GM13977 (cell line): ENCODE results near the gene OSBPL2.

Experiments used
- DNase-seq: peaks from one replicate; pipeline ENCODE4 v3.0.0; 2012; ENCODE audit warnings: low spot score
- in situ Hi-C: fragments of 300-500 bp; cut with MboI; formaldehyde crosslinking; loops from one replicate; pipeline ENCODE4 v1.12.0; 2022; ENCODE audit warnings: low sequenced_read_pairs, low pct_unique_long_range_greater_than_20kb, mixed read lengths, inconsistent platforms; ENCODE audit not compliant: unreplicated experiment
- TF ChIP-seq, protein P1 (sequence below): IDR thresholded peaks from 2 replicates; pipeline ENCODE4 v1.5.1; 2012; ENCODE audit warnings: mild to moderate bottlenecking, control low read depth; ENCODE audit not compliant: insufficient read depth; ENCODE audit errors: extremely low read depth, missing control alignments

The OSBPL2 gene

DNA sequence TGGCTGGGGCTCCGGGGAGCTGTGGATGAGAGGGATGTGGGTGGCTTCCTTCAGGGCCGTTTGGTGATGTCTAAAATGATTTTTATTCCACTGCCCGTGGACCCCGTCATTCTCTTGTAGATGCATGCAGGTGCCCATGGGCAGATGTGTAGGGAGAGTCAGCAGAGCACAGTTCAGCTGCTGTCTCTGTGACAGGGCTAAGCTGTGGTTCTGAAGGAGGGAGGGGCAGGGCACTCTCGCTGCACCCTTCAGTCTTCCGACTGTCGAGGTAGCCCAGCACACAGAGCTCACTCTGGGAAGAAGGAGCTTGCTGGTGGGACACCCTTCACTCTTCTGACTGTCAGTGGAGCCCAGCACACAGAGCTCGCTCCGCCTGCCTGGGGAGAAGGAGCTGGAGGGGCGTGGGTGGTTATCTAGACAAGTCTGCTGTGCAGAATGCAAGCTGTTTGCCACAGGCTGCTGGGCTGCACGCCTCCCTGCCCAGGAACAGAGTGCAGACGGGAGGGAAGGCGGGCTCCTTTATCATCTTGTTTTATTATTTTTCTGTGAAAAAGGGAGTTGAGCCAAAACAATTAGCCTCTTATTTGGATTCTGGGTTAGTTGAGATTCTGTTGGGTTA lies 36.1 kb downstream of the OSBPL2 start:
- DNase-seq = no peak
- TF ChIP-seq, protein P1, sequence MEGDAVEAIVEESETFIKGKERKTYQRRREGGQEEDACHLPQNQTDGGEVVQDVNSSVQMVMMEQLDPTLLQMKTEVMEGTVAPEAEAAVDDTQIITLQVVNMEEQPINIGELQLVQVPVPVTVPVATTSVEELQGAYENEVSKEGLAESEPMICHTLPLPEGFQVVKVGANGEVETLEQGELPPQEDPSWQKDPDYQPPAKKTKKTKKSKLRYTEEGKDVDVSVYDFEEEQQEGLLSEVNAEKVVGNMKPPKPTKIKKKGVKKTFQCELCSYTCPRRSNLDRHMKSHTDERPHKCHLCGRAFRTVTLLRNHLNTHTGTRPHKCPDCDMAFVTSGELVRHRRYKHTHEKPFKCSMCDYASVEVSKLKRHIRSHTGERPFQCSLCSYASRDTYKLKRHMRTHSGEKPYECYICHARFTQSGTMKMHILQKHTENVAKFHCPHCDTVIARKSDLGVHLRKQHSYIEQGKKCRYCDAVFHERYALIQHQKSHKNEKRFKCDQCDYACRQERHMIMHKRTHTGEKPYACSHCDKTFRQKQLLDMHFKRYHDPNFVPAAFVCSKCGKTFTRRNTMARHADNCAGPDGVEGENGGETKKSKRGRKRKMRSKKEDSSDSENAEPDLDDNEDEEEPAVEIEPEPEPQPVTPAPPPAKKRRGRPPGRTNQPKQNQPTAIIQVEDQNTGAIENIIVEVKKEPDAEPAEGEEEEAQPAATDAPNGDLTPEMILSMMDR = no peak
- in situ Hi-C loops = no loop called here

DNA sequence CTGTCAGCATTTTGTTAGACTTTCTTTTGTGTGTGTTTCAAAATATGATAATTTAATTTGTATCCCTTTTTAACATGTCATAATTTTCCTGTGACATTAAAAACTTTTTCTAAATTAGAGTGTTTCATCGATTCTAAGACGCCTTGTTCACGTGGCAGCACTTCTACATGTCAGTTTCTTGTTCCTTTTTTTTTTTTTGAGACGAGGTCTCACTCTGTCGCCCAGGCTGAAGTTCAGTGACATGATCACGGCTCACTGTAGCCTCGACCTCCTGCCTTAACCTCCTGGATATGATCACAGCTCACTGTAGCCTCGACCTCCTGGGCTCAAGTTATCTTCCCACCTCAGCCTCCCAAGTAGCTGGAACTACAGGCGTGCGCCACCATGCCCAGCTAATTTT lies 36.9 kb downstream of the OSBPL2 start:
- no peak for DNase-seq
- TF ChIP-seq, protein P1 = no peak
- in situ Hi-C loops = no loop called here

DNA sequence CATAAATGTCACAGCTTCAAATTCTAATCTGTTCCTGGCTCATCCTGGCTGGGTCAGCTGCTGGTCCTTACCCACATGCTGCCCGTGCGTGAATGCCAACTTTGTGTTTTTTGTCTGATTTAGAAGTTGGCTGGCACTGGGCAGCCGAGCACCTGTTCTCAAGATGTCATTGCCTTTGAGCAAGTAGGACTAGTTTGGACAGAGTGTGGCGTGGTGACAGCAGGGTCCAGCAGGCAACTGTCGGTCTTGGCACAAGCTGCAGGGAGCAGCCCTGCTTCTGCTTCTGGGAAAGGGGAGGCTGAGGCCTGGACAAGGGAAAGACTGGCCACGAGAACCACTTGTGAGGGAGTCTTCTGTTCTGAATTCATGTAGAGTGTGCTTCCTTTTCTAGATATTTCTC lies 38.1 kb downstream of the OSBPL2 start:
- in situ Hi-C loops = no loop called here
- no peak for DNase-seq
- TF ChIP-seq, protein P1 = no peak

DNA sequence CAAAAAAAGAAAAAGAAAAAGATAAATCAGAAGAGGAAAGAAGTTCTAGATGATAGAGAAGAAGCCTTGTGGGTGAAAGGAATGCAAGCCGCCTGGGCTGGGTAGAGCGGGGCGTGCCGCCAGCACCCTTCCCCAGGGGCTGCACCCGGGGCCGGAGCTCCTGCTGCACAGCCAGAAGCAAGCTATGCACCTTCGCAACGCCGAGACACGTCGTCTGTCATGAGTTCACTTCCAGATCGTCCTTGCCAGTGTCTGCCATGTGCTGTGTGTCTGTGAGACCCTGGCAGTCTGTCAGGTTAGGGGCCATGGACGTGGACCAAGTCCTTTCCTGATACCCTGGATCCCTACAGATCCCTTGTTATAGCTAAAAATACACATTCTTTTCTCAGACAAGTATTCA lies 38.9 kb downstream of the OSBPL2 start:
- TF ChIP-seq, protein P1 = no peak
- DNase-seq = no peak
- in situ Hi-C loops = no loop called here

DNA sequence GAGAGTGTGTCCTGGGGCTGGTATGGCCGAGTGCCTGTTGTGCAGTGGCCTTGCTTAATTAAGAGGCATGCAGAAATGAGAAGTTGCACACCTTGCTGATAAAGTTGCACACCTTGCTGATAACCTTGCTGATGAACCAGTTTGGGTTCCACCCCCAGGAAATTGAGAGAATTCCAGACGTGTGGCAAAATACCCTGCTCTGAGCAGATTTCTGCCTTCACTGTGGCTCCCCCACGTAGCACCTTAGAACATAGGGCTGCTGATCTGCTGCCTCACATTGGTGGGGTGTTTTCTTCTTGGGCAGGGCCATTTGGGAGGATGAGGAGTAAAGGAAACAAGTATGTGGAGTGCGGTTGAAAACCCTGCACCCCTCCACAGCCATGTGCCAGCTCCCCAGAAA lies 42.0 kb downstream of the OSBPL2 start:
- in situ Hi-C loops = no loop called here
- TF ChIP-seq, protein P1 = no peak
- no peak for DNase-seq

DNA sequence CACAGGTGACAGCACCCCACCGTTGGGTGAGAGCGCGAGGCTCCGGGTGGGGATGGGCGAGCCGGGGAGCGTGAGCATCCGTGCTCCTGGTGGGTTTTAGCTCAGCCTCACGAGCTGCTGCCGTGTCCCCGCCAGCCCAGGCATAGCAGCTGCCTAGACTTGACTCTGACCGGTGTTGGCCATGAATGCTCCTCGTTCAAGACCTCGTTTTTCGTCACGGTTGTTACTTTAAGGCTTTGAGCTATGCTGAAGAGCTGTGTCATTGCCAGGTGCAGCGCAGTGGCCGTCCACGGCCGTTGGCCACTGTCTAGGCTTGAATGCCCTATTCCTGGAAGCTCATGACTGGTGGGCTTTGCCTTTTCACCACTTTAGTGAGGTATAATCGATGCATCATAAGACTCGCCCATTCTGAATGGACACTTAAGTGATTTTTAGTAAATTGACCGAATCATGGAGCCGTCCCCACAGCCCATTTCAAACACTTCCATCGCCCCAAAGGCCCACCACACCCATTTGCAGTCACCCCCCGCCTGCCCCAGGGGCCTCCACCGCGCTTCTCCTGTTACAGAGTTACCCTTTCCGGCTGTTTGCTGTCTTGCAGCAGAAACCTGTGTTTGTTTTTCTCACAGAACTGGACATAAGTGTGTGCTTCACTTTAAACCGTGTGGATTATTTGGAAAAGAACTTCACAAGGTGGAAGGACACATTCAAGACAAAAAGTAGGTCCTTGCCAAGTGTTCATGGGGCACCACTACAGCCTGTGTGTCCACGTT lies 43.0 kb downstream of the OSBPL2 start:
- no peak for DNase-seq
- TF ChIP-seq, protein P1 = no peak
- in situ Hi-C loops = no loop called here

DNA sequence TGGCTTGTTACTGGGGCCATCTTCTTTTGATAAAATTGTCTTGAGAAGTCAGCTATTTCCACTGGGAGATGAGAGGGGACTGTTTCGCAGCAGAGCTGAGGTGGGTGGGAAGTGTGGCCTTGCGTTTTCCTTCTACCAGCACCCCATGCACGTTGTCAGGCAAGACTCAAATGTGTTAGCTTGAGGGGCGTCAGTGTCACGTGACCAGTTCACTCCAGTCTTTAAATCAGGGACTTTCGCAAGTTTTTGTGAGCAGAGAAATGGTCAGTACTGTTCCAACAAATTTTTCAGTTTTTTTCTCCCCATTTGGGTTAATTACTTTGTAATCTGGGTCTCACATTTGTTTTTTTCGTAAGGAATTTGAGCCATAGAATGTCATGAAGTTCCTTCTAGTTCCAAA lies 43.8 kb downstream of the OSBPL2 start:
- TF ChIP-seq, protein P1 = no peak
- in situ Hi-C loops = no loop called here
- no peak for DNase-seq
